Activated CD4-positive, alpha-beta T cell treated with anti-CD3 and anti-CD28 coated beads for 24 hours (primary cell): ENCODE data around the gene HERC5.

Source experiments
- DNase-seq, 2 donors: peaks; one replicate each; pipeline ENCODE4 v3.0.0-alpha.2; 2020; ENCODE audit warnings: low read depth in 2 of 2

Gene HERC5

GRCh38 chr4:88522702-88523324, 65.9 kb downstream of the HERC5 start:
- peak; percentile 17 to 28 for DNase-seq

- peak; percentile 74 to 89 for DNase-seq
Observed at GRCh38 chr4:88523325-88524129, 66.6 kb downstream of the HERC5 start, which contains the start of gene PYURF. PYURF (minus strand) TSS chr4:88523776; CDS start chr4:88523700, 76 bp downstream.

- no peak for DNase-seq
Observed at GRCh38 chr4:88524171-88524570, 67.3 kb downstream of the HERC5 start.

- no peak for DNase-seq
Observed at GRCh38 chr4:88526221-88526815, 69.4 kb downstream of the HERC5 start.

GRCh38 chr4:88527787-88528186, 70.9 kb downstream of the HERC5 start:
- DNase-seq: no peak

- DNase-seq: no peak
Observed at GRCh38 chr4:88528861-88529260, 71.9 kb downstream of the HERC5 start.

- DNase-seq: no peak
Observed at GRCh38 chr4:88531549-88531948, 74.6 kb downstream of the HERC5 start.

- no peak for DNase-seq
Observed at GRCh38 chr4:88533088-88533790, 76.3 kb downstream of the HERC5 start.

- no peak for DNase-seq
Observed at GRCh38 chr4:88533937-88534750, 77.2 kb downstream of the HERC5 start.

- DNase-seq: no peak
Observed at GRCh38 chr4:88535090-88535755, 78.3 kb downstream of the HERC5 start.

- DNase-seq: no peak
Observed at GRCh38 chr4:88537709-88538108, 80.8 kb downstream of the HERC5 start.

- DNase-seq: peak; percentile 64 to 65
Observed at GRCh38 chr4:88539322-88540068, 82.6 kb downstream of the HERC5 start.

- no peak for DNase-seq
Observed at GRCh38 chr4:88549815-88550214, 92.9 kb downstream of the HERC5 start.
